HG03571 (cell line): ENCODE results near the gene ENDOV.

Experiments
- ATAC-seq: cut with Tn5 transposase; IDR thresholded peaks from one replicate; pipeline ENCODE4 v1.9.1; 2021; ENCODE audit not compliant: unreplicated experiment

Gene ENDOV

DNA sequence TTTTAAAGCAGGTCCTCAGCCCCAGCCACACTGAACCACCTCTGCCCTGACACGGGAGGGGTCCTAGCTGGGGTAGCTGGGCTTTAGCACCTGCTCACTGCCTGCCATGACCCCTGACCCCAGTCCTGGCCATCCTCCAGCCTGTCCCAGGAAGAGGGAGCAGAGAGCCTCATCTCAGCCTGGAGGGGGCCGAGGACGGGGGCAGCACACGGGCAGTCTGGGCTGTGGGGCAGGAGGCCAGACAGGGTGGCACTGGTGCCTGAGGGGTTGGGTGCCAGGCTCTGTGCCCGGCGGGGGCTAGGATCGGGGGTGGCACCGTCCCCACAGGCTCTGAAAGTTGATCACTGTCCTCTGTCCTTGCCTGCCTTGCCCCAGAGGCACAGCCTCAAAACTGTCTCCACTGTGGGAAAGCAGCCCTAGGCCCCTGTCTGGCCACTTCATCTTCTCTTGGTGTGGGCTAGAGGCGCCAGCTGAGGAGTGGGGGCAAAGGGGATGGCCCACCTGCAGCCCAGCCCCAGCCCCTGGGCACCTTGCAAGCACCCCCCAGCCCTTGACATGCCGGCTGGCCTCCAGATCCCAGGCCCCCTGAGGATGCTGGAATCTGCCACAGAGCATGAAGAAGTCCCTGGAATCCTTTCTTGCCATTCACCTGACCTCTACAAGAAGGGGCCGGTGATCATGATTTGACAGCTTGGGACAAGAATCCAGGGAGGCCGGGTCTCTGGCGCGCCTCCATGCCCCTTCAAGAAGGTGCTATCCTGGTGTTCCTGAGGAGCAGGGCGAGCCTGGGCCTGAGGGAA lies 15.7 kb downstream of the ENDOV start:
- no peak for ATAC-seq

DNA sequence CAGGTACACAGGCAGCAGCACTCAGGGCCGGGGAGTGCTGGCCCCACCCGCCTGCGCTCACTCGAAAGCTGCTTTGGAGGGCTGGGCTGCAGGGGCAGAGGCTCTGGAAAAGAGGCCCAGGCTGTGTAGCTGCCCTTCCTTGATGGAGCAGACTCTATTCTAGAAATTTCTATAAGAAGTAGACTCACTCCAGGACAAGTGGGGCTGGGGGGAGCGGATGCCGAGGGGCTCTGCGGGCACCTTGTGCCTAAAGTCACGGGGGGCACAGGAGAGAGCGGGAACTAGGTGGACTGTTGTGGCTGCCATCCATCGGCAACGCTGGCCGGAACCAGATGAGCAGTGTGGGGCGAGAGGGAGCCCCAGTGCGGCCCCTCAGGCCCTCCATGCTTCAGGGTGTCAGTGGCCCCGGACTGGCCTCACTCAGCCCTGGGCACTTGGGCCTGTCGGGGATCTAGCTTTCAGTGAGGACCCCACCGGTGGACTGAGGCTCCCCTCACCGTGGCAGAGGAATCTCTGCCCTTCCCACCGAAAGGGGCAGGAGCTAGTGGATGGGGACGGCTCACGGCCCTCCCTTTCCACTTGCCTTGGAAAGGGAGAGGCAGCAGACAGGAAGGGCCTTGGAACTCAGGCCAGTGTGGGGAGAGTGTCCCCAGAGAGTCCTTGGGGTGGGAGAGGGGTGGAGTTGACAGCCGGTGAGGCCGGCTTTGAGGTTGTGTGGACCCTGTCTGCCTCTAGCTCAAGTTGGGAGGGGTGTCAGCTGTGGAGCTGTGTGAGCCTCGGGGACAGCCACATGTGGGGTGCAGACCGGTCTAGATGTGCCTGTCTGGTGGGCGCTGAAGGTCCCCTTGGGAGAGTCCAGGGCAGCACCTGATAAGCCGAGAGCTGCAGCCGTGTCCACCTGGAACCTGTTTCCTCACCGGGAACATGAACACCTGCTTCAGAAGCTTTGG lies 16.6 kb downstream of the ENDOV start:
- ATAC-seq, result no peak

DNA sequence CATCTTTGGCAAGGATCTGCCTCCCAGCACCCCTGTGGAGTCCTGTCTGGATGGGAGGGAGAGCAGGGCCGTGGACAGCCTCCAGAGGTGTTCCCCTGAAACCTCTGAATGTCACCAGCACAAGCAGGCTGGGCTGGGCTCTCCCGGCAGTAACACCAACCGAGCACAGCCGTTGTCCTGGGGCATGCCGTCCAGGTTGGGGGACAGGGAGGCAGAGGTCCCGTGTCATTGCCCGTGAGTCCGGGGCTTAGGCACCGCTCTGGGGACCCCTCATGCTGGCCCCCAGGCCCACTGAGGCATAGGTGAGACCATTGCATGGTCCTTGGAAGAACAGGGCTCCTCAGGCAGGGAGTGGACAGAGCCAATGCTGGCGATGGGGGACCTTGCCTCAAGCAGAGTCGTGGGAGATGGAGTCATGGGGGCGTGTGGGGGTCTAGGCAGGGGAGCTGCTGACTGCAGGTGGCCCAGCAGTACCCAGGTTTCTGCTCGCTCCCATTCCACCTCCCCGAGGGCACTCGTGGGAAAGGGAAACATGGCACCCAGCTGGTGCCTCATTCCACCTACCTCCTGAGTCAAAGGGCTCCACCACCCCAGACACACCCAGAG lies 17.5 kb downstream of the ENDOV start:
- no peak for ATAC-seq

DNA sequence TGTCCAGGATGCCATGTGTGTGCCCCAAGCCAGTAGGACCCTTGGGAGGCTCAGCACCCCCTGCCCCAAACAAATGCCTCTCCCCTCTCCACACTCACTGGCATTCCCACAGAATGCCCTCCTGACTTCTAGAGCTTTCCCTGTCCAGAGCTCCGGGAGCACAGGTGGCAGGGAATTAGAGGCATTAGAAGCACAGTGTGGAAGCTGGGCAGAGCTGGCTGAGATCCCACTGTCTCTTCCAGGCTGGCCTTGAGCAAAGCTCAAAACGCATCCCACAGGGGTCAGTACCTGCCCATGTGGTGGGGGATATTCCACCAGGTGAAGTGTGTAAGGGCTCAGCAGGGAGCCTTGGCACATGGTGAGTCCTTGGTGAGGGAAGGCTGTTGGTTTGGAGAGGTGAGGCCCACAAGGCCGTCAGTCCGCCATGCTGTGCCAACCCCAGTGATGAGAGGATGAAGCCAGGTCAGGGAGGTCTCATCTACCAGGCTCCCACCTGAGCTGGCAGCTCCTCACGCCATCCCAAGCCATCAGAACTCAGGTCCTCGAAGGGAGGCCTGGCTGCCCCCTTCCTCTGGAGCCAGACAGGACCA lies 18.1 kb downstream of the ENDOV start:
- ATAC-seq, result no peak

DNA sequence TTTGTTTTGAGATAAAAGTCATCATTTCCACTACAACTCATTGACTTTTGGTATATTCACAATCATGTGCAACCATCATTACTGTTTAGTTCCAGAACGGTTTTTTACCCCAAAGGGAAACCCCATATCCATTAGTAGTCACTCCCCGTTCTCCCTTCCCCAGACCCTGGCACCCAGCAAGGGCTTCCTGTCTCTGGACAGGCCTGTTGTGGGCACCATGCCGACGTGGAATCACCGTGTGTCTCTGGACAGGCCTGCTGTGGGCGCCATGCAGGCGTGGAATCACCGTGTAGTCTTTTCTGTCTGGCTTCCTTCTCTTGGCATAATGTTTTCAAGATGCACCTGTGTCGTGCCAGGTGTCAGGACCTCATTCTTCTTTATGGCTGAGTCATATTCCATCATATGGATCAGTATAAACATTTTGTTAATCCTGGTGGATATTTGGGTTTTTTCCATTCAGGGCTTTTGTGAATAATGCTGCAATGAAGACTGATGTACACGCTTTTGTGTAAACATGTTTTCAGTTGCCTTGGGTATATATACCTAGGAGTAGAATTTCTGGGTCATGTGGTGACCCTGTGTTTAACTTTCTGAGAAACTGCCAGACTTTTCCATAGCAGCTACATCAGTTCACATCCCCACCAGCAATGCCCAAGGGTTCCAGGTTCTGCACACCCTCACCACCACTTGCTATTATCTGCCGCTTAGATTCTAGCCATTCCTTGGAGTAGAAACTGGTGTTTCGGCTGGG lies 19.1 kb downstream of the ENDOV start:
- ATAC-seq, result no peak

DNA sequence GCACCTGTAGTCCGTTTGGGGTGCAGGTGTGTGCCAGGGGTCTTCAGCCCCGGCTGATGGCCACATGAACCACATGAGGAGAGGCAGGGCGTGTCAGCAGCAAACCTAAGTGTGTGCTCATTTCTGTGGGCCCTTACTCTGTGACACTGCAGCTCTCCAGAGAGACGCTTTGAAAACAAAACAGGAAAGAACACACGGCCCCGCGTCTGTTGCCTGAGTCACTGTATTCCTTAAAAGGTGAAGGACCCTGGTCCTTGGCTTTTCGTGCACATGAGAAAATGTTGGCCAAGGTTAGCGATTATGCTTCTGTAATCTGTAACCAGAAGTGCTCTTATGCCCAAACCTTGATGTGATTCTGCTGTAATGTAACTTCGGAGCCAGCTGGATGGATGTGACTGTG lies 22.6 kb downstream of the ENDOV start:
- ATAC-seq, result no peak

DNA sequence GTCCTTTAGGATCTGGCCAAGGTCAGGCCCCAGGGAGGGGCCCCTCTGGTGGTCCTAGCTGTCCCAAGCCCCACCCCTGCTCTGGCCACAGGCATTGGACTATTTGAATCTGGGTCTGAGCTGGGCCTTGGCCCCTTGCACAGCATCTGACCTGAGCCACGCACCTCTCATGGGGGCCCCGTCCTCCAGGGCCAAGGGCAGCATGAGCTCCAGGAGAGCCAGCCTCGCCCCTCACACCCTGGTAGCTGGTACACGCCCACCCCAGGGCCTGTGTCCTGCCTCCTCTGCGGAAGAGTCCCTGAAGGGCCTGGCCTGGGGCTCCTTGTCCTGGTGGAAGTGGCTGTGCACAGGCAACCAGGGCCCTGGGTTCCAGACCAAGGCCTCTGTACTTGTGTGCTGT lies 23.8 kb downstream of the ENDOV start:
- no peak for ATAC-seq

DNA sequence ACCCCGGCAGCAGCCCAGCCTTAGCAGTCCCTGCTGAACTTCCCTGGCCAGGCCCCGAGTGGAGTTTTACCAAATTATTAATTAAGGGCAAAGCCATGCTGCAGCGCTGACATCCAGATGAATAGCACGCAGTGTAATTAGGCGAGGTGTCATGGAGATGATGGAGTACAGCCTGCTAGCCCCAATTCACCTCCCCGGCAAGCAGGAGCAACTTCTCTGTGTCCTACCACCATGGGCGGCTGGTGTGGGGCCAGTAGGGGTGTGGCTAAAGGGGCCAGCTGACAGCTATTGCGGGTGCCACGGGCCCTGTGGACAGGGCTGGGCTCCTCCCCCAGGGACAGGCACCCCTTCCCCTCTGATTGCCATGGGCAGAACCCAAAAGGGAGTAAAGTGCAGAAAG lies 24.5 kb downstream of the ENDOV start:
- no peak for ATAC-seq

DNA sequence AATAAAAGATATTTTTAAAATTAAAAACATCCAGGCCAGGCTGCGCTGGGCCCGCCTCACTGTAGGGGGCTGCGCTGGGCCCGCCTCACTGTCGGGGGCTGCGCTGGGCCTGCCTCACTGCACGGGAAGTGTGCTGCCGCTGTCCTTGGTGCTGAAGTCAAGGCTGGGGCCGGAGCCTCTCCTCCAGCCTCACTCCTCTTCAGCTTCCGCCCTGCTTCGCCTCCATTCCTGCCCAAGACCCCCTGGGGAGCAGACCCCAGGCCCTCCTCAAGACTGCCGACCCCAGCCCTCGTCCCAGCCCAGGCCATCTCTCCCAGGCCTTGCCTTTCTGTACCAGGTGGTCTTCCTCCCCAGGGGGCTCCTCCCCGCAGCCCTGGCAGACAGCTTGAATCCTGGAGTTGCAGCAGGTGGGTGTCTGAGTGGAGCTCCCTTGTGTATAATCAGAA lies 26.2 kb downstream of the ENDOV start:
- no peak for ATAC-seq

DNA sequence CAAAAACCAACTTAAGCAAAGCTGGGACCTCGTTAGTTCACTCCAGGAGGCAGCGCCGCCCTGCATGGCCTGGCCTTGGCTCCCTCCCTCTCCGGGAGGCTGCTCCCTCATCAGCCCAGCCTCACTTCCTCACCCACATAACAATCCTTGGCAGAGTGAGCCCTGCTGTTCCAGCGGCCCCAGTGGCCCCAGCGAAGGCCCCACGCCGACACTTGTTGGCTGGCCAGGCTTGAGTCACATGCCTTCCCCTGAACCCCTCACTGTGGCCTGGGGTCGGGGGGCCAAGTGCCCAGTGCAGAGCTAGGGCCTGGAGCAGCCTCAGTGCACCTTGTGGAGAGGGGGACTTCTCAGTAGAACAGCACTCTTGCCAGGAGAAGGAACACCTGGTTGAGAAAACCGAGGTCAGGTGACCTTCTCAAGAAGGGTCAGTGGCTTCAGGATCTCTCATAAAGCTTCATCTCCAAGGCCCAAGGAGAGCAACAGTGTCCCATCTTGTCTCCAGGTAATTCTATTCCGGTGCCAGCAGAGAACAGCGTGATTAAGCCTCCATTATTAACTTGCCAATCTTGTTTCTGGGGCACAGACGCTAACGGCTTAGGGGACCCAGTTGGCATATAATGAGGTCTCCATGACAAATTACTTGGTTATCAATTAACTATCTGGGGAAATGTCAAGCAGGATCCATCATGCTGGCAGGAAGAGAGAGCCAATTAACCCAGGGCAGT lies 26.8 kb downstream of the ENDOV start:
- ATAC-seq, result no peak

DNA sequence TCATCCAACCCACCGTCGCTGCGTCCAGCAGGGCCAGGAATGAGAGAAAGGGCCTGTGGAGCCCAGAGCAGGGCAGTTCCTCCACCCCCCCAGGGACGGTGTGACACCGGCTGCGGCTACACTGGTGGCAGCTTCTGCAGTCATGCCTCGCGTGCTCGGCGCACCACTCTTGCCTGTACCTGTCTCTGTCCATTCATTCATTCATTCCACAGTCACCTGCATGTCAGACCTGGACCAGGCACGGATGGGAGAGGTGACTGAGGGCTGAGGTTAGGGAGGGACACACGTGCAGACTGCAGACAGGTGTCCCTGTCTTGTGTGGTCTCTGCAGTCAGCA lies 27.3 kb downstream of the ENDOV start:
- no peak for ATAC-seq

DNA sequence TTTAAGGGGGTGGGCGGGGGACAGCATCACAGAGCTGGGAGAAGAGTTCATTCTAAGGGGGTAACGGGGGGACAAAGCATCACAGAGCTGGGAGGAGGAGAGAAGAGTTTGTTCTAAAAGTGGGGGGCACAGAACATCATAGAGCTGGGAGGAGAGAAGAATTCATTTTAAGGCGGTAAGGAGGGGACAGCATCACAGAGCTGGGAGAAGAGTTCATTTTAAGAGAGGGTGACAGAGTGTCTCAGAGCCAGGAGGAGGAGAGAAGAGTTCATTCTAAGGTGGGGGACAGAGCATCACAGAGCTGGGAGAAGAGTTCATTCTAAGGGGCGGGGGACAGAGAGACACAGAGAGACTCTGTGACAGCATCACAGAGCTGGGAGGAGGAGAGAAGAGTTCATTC lies 27.8 kb downstream of the ENDOV start:
- ATAC-seq, result no peak

DNA sequence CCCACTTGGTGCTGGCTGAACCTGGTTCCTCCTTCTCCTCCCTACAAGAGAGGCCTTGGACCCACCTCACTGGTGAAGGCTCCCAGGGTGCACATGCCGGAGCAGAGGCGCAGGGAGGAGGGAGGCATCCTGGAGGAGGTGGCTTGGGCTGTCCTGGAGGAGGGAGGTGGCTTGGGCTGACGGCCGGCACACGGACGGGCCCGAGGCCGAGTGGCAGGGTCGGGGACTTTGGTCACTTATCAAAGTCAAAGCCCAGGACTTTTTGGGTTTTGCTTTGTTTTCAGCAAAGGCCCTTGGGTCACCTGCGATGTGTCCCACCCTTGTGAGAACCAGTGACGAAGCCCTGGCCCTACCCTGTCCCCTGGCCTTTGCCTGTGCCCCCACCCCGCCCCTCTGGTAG lies 28.5 kb downstream of the ENDOV start:
- no peak for ATAC-seq

DNA sequence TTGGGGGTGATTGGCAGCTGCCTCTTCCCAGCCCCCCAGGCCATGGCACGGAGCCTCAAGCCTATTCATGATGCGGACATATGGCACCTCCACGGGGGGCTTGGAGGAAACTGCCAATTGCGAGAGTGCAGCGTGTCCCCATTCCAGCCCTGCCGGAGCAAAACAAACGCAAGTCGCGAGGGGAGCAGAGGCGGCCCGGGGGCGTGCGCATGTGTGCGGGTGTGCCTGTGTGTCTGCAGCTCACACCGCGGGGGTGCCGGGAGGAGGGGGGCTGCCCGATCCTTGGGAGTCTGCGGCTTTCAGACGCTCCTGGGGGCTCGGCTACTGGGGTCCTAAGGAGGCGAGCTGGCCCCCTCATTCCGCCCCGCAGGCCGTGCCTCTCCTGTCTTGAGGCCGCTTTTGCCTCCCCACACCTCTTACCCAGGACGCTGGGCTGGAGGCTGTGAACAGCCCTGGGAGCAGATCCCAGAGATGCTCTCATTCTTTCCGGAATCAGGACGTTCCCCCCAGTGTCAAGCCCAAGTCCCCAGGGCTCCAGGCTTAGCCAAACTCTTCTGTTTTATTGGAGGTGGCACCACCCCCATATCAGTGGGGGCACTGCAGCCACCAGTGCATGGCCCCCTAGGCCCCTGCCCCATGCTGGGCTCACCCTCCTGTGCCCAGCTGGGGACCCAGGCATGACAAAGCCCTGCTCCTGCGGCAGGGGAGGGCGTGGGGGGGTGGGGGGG lies 29.1 kb downstream of the ENDOV start:
- no peak for ATAC-seq

DNA sequence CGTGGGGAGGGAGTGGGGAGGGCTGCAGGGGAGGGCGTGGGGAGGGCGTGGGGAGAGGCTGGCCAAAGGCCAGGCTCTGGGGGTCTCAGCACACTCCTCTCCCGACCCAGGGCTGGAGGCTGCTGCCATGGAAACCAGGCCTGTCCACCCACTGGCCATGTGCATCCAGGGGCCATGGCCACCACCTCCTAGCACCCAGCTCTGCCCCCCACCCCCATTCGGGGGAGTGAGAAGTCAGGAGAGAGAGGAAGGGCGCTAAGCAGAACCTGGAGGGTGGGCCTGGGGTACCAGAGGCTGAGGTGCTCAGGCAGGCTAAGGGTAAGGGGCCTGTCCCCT lies 29.6 kb downstream of the ENDOV start:
- ATAC-seq, result no peak

DNA sequence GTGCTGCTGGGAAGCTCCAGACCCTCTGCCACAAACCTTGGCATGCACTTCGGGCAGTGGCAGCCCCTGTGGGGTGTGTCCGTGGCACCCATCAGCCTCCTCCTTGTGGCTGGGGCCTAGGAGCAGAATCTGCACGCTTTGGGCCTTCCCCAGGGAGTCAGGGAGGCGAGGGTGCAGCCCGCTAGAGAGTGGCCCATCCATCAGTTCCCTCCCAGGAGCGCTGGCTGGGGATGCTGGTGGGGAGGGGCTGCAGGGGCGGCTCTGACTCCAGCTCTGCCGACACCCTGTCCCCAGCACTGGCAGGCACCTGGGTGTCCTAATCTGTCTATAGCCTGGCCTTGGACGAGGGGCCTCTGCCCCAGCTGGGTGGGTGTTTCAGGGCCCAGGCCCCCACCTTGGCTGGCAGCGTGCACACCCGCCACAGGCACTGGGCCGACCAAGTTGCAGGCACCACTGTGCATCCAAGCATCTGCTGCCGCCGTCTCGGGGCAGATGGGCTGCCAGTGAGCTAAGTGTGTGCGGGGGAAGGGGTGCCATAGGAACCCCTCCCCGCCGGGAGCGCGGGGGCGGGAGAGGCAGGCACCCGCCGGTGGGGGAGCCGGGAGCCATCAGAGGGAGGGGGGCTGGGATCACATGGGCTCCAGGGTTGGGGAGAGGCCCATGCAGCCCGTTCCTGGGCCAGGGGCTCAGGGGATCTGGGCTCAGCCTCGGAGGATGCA lies 30.2 kb downstream of the ENDOV start:
- ATAC-seq, result no peak

DNA sequence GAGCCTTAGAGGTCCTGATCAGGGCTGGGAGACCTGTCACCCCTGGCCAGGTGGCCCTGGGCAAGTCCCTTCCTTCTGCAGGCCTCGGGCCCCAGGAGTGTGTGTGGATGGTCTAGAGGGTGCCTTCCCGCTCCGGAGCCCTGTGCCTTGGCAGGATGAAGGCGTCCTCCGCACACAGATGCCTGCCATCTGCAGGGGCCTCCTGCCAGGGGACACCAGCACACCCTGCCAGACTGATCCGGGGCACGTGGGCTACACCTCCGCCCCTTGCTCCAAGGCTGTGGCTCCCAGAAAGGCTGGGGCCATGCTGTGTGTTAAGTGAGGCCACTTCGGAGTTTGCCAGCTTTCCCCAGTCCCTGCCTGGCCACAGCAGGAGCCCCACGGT lies 30.8 kb downstream of the ENDOV start:
- ATAC-seq, result no peak

DNA sequence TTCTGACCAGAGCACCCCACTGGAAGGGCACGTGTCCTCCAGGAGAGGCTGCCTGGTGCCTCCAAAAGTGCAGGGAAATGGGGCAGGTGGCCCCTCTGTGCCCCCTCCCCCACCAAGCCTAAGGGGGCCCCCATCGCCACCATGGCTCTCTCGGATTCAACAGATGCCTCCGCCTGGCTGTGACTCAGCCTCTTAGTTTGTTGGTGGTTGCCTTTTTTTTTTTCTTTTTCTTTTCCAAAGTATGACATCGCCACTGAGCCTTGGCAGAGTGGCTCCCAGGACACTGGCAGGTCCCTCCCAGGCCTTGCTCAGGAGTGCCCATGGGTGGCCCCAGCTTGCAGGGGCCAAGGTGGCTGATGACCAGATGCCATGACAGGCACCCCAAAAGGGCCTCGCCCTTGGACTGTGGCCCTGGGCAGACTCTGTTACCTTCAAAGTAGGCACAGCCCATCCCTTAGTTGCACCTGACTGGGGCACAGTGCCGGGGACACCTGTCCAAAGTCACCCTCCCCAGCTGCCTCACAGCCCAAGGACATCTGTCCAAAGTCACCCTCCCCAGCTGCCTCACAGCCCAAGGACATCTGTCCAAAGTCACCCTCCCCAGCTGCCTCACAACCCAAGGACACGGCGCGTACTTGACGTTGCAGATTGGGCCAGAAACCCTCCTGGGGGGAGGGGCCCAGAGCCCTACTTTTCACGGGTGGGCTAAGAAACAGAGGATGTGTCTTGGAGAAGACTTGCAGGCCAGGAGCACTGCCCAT lies 31.9 kb downstream of the ENDOV start:
- ATAC-seq, result no peak
